NCI-H1417 treated with DMSO at 0.1 percent for 48 hours (cell line): ENCODE data around the gene RHOA.
A peak's percentile ranks its signal among the peaks of the same experiment; 100 is the strongest.

Experiments
- DNase-seq: peaks from one replicate; lab custom pipeline; 2025; lab: John Stamatoyannopoulos, UW

The RHOA gene

GRCh38 chr3:49411968-49412631, at the start of gene RHOA, which contains the start of gene TCTA:
TSS of gene RHOA (minus strand) at chr3:49411976. CDS start at chr3:49375589, 36,387 bp downstream.
TSS of gene TCTA (plus strand) at chr3:49412423. CDS start at chr3:49412427, 4 bp downstream.
- peak; percentile 86 for DNase-seq

- no peak for DNase-seq
These were observed 49.2 kb upstream of the RHOA start for GRCh38 chr3:49460956-49461355.

GRCh38 chr3:49460188-49460890, 48.6 kb upstream of the RHOA start:
- no peak for DNase-seq

GRCh38 chr3:49456466-49456865, 44.7 kb upstream of the RHOA start:
- DNase-seq = no peak

GRCh38 chr3:49454898-49455681, 43.3 kb upstream of the RHOA start:
- no peak for DNase-seq

GRCh38 chr3:49454458-49454857, 42.7 kb upstream of the RHOA start:
- no peak for DNase-seq

DNA sequence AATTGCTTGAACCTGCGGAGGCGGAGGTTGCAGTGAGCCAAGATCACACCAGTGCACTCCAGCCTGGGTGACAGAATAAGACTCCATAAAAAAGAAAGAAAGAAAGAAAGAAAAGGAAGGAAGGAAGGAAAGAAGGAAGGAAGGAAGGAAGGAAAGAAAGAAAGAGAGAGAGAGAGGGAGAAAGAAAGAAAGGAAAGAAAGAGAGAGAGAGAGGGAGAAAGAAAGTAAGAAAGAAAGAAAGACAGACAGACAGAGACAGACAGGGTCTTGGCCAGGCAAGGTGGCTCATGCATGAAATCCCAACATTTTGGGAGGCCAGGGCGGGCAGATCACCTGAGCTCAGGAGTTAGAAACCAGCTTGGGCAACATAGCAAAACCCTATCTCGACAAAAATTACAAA, 41.8 kb upstream of the RHOA start:
- no peak for DNase-seq

GRCh38 chr3:49445391-49445790, 33.6 kb upstream of the RHOA start:
- no peak for DNase-seq

DNA sequence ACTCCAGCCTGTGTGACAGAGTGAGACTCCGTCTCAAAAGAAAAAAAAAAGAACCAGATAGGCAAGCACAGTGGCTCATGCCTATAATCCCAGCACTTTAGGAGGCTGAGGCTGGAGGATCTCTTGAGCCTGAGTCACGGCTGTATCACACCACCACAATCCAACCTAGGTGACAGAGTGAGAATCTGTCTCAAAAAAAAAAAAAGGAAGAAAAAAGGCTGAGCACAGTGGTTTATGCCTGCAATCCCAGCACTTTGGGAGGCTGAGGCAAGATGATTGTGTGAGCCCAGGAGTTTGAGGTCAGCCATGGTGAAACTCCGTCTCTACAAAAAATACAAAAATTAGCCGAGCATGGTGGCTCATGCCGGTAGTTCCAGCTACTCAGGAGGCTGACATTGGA, 23.0 kb upstream of the RHOA start:
- no peak for DNase-seq

DNA sequence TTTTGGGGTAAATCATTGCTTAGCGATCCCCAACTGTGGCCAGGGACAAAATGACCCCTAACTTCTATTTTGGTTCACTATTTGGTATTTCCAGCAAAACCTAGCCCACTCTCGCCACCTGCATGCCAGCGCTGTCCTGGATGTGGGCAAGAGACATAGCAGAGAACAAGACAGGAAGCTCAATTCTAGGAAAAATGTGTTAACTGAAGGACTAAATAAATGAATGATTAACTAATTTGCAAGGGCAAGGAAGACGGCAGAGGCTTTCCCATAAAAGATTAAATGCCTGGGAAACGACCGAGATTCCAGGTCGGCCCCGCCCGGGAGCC, 16.9 kb upstream of the RHOA start:
- DNase-seq = no peak

- DNase-seq = no peak
These were observed 15.8 kb upstream of the RHOA start for GRCh38 chr3:49427586-49427985.

GRCh38 chr3:49424816-49425215, 13.0 kb upstream of the RHOA start:
- DNase-seq = no peak

DNA sequence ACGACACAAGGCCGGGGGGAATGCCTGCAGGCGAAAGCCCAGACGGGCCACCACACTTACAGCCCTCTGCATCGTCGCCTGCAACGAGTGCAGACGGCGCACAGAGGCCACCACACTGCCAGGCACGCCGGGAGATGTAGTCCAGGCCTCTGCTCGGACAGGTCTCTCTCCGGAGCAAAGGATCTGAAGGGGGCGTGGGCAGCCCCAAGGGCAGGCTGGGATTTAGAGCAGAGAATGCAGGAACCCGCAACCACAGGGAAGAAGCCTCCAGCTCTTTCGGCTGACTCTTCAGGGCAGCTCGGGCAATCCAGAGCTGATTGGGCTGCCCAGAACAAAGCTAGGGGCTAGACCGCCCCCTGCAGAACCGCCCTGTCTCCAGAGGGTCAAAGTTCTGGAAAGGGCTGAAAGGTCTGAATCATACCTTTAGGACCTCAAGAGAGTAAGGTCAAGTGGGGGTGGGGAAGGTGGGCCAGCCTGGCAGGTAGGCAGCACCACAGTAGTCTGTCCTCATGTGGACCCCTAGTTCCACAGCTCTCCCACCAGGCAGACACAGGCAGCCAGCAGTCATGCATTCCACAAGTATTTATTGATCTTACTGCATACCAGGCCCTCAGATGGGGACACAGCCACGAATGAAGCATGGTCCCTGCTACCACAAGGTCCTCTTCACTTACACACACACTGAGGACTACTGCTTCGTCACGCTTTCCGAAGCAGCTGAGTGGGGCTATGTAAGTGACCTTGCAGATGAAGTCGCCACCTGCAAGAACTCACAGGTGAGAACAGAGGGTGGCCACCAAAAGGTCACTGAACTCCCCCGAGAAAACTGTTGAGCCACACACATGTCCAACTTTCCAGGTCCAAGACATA, 10.8 kb upstream of the RHOA start, which contains the start of gene AMT:
Gene AMT (minus strand): TSS at position 95 of the 870 bp plus-strand sequence. CDS start 23 bp downstream, at position 72.
- no peak for DNase-seq

- DNase-seq = no peak
These were observed 10.2 kb upstream of the RHOA start for GRCh38 chr3:49421890-49422378.

DNA sequence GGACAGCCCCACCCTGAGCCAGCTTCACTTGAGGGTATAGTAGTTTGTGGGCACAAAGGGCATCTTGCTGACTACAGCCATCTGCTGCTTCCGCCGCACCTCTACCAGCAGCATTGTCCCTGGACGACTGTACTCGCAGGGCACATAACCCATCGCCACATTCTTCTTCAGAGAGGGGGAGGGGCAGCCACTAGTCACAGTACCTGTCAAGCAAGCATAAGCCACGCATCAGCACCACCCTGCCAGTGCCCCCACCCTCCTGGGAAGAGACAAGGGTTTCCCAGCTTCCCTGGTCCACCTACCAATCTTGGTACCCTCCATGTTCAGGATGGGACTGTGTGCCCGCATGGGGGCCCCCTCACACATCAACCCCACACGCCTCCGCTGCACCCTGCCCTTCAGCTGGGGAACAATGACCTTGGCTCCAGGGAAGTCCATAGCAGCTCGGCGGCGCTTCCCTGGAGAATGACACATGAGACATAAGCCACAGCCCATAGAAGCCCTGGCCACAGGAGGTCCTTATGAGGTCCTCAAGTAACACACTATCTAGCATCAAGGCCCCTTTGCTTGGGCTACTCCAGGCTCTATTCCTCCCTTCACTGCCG, 5.8 kb upstream of the RHOA start:
- no peak for DNase-seq

GRCh38 chr3:49416867-49417266, 5.1 kb upstream of the RHOA start:
- no peak for DNase-seq

- DNase-seq = no peak
These were observed 4.3 kb upstream of the RHOA start for GRCh38 chr3:49415931-49416601.

DNA sequence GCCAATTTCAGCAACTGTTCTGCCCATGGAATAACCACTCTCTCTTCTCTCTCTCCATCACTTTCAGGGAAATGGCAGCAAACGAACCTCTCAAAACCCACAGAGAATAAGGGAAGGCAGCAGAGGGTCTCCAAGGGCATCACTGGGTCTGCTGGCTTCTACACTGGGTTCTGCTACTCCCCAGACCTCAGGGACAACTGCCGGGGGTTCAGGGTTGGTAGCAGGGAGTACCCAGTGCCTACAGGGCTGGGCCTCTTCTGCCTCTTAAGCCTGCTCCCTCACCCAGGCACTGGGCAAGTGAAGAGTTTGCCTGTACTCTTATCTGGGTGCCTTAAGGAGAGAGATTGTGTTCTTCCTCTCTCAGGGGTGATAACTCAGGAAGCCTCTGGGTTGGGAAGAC, 3.0 kb upstream of the RHOA start:
- DNase-seq = no peak

DNA sequence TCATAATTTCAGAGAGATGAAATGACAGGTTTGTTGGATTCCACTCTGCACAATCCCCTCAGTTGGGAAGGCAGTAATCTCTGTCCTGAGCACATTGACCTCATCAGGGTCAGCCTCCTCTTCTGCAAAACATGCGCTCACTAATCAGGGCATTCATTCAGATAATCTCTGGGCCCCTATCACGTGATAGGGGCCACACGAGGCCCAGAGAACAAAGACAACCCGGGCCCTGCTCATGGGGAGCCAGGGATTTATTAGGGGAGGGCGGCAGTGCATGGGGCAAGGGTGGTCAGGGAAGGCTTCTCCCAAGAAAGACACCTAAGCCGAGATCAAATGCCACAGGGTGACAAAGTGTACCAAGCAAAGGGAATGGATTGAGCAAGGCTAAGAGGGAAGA, 1.6 kb upstream of the RHOA start:
- DNase-seq = no peak

GRCh38 chr3:49412632-49413337, 1.0 kb upstream of the RHOA start:
- DNase-seq = no peak
